Activated CD4-positive, alpha-beta T cell treated with anti-CD3 and anti-CD28 coated beads for 36 hours (primary cell): Measurements from ENCODE around the gene AAMP. TPM values are rescaled to one million over a fixed set of nuclear protein-coding genes. Genes with fewer than 3 reads are reported as not detected.

ENCODE experiments used
- microRNA-seq: library from miRNA; unstranded; fragments of <30 nt; microRNA quantifications from one replicate; pipeline ENCODE4 v1.2.0, GENCODE V29; 2021; ENCODE audit warnings: borderline replicate concordance
- total RNA-seq, 2 experiments: library from RNA; stranded (reverse); gene quantifications; one replicate each; pipeline ENCODE4 v1.2.3, GENCODE V29; 2021

The AAMP gene
- total RNA-seq, 2 experiments from 2014 or later: 49.7 to 72.2 TPM

Small RNA genes within 50 kb of the gene (microRNA-seq; reads per million reads assigned to microRNA genes)
- not detected for gene MIR6513

Other genes with a start within 250 kb of the AAMP start
- 1 to 10 TPM; 1.6 to 1.7 TPM for gene RUFY4, start 200.9 kb downstream of the AAMP start, total RNA-seq
- gene CXCR2, start 144.1 kb downstream of the AAMP start, total RNA-seq: under 1 TPM; 0.14 to 0.32 TPM
- not detected for gene CXCR1, start 103.2 kb downstream of the AAMP start, total RNA-seq
- gene ARPC2, start 52.9 kb downstream of the AAMP start, total RNA-seq: 100 to 1,000 TPM; 563 to 632 TPM
- under 1 TPM; 0.11 to 0.40 TPM for gene GPBAR1, start 9.1 kb downstream of the AAMP start, total RNA-seq
- gene PNKD, start 382 bp upstream of the AAMP start, total RNA-seq: 10 to 100 TPM; 17.8 to 18.5 TPM
- 10 to 100 TPM; 51.1 to 54.0 TPM for gene TMBIM1, start 22.4 kb upstream of the AAMP start, total RNA-seq
- gene CATIP, start 86.7 kb upstream of the AAMP start, total RNA-seq: not detected
- gene SLC11A1, start 112.1 kb upstream of the AAMP start, total RNA-seq: under 1 TPM; 0.05 to 0.09 TPM
- 10 to 100 TPM; 57.7 to 65.4 TPM for gene CTDSP1, start 129.7 kb upstream of the AAMP start, total RNA-seq
- not detected for gene VIL1, start 149.0 kb upstream of the AAMP start, total RNA-seq